HEK293 (cell line): ENCODE measurements around the gene CRYBG1.

Experiments
- CTCF ChIA-PET: fragments of 350-600 bp; formaldehyde crosslinking; extraction: SDS; loops from one replicate; lab custom pipeline; 2021; ENCODE audit warnings: antibody characterized with exemption; lab: Yijun Ruan, JAX
- POLR2A ChIA-PET: fragments of 300-600 bp; formaldehyde crosslinking; extraction: SDS; loops from one replicate; lab custom pipeline; 2020; ENCODE audit warnings: antibody characterized with exemption, inconsistent platforms; lab: Yijun Ruan, JAX
- H3K27ac ChIP-seq: fragments of 200-500 bp; sonication (Bioruptor generic); 2 replicates; pipeline ENCODE4 v1.5.1; 2014; ENCODE audit warnings: low read depth, low read length, control low read depth, inconsistent platforms; ENCODE audit errors: extremely low read depth
- H3K36me3 ChIP-seq, 2 experiments: fragments of 200-500 bp in 1 of 2; sonication (Bioruptor generic) in 1 of 2; 1 replicate in 1 of 2; 2 replicates in 1 of 2; pipeline ENCODE4 v1.5.1; 2014 to 2017; ENCODE audit warnings: inconsistent platforms in 2 of 2, low read length in 2 of 2; ENCODE audit not compliant: control insufficient read depth in 2 of 2, insufficient read depth in 1 of 2
- H3K4me1 ChIP-seq: fragments of 200-500 bp; sonication (Bioruptor generic); 2 replicates; pipeline ENCODE4 v1.5.1; 2014; ENCODE audit warnings: mild to moderate bottlenecking, low read length, inconsistent platforms; ENCODE audit not compliant: control insufficient read depth, insufficient read depth
- H3K4me3 ChIP-seq: 2 replicates; pipeline ENCODE4 v1.5.1; 2011; ENCODE audit warnings: low read depth, mild to moderate bottlenecking, control low read depth, low read length, moderate library complexity
- H3K9me3 ChIP-seq: fragments of 200-500 bp; sonication (Bioruptor generic); 2 replicates; pipeline ENCODE4 v1.5.1; 2014; ENCODE audit warnings: low read depth, low read length, inconsistent platforms; ENCODE audit not compliant: control insufficient read depth, insufficient read depth
- HOXC10 ChIP-seq: sonication (generic); formaldehyde crosslinking; IDR thresholded peaks from 2 replicates; pipeline ENCODE4 v1.8.1; 2023; ENCODE audit warnings: mild to moderate bottlenecking, missing genetic modification reagents
- KLF10 ChIP-seq: fragments of 450-650 bp; IDR thresholded peaks from 2 replicates; pipeline ENCODE4 v1.5.1; 2018; ENCODE audit warnings: missing biosample characterization, mild to moderate bottlenecking, missing genetic modification characterization
- ZBTB17 ChIP-seq: fragments of 450-650 bp; formaldehyde crosslinking; IDR thresholded peaks from 2 replicates; pipeline ENCODE4 v1.5.1; 2016; ENCODE audit warnings: missing biosample characterization, missing genetic modification characterization
- ZFHX2 ChIP-seq: fragments of 450-650 bp; formaldehyde crosslinking; conservative IDR thresholded peaks from 2 replicates; pipeline ENCODE4 v1.5.1; 2016; ENCODE audit warnings: missing biosample characterization, missing genetic modification characterization
- ZFP3 ChIP-seq: fragments of 450-650 bp; formaldehyde crosslinking; IDR thresholded peaks from 2 replicates; pipeline ENCODE4 v1.5.1; 2016; ENCODE audit warnings: low read depth, missing biosample characterization, missing genetic modification characterization
- ZFP41 ChIP-seq: fragments of 450-650 bp; formaldehyde crosslinking; IDR thresholded peaks from 2 replicates; pipeline ENCODE4 v1.5.1; 2016; ENCODE audit warnings: missing biosample characterization, missing genetic modification characterization, borderline replicate concordance
- ZFP69B ChIP-seq: fragments of 450-650 bp; formaldehyde crosslinking; IDR thresholded peaks from 2 replicates; pipeline ENCODE4 v1.5.1; 2016; ENCODE audit warnings: missing biosample characterization, missing genetic modification characterization
- ZNF146 ChIP-seq: fragments of 450-650 bp; formaldehyde crosslinking; IDR thresholded peaks from 2 replicates; pipeline ENCODE4 v1.5.1; 2016; ENCODE audit warnings: missing biosample characterization, missing genetic modification characterization
- ZNF426 ChIP-seq: fragments of 450-650 bp; formaldehyde crosslinking; IDR thresholded peaks from 2 replicates; pipeline ENCODE4 v1.5.1; 2017; ENCODE audit warnings: missing biosample characterization, missing genetic modification characterization, mild to moderate bottlenecking, inconsistent platforms, moderate library complexity
- ZNF501 ChIP-seq: fragments of 450-650 bp; formaldehyde crosslinking; IDR thresholded peaks from 2 replicates; pipeline ENCODE4 v1.5.1; 2016; ENCODE audit warnings: missing biosample characterization, missing genetic modification characterization
- ZNF530 ChIP-seq: fragments of 450-650 bp; formaldehyde crosslinking; IDR thresholded peaks from 2 replicates; pipeline ENCODE4 v1.5.1; 2016; ENCODE audit warnings: low read depth, missing biosample characterization, missing genetic modification characterization
- ZNF549 ChIP-seq: fragments of 450-650 bp; IDR thresholded peaks from 2 replicates; pipeline ENCODE4 v1.5.1; 2018; ENCODE audit warnings: missing biosample characterization, missing genetic modification characterization, mild to moderate bottlenecking, inconsistent platforms, moderate library complexity
- ZNF561 ChIP-seq: fragments of 450-650 bp; IDR thresholded peaks from 2 replicates; pipeline ENCODE4 v1.5.1; 2018; ENCODE audit warnings: missing biosample characterization, missing genetic modification characterization, borderline replicate concordance
- ZNF777 ChIP-seq: fragments of 450-650 bp; formaldehyde crosslinking; IDR thresholded peaks from 2 replicates; pipeline ENCODE4 v1.5.1; 2017; ENCODE audit warnings: missing biosample characterization, missing genetic modification characterization, borderline replicate concordance
- ZNF837 ChIP-seq: fragments of 450-650 bp; formaldehyde crosslinking; IDR thresholded peaks from 2 replicates; pipeline ENCODE4 v1.5.1; 2016; ENCODE audit warnings: missing biosample characterization, missing genetic modification characterization
- ZSCAN30 ChIP-seq: fragments of 450-650 bp; IDR thresholded peaks from 2 replicates; pipeline ENCODE4 v1.5.1; 2018; ENCODE audit warnings: missing biosample characterization, mild to moderate bottlenecking, missing genetic modification characterization, moderate library complexity
- TF ChIP-seq, protein P1 (sequence below): fragments of 450-650 bp; formaldehyde crosslinking; IDR thresholded peaks from 2 replicates; pipeline ENCODE4 v1.5.1; 2016; ENCODE audit warnings: missing biosample characterization, missing genetic modification characterization
- TF ChIP-seq, protein P2 (sequence below): fragments of 450-650 bp; formaldehyde crosslinking; IDR thresholded peaks from 2 replicates; pipeline ENCODE4 v1.5.1; 2017; ENCODE audit warnings: missing biosample characterization, missing genetic modification characterization
- TF ChIP-seq, protein P3 (sequence below): fragments of 450-650 bp; formaldehyde crosslinking; IDR thresholded peaks from 2 replicates; pipeline ENCODE4; 2016; ENCODE audit warnings: missing biosample characterization, missing genetic modification characterization
- TF ChIP-seq, protein P4 (sequence below): fragments of 450-650 bp; IDR thresholded peaks from 2 replicates; pipeline ENCODE4 v1.5.1; 2018; ENCODE audit warnings: missing biosample characterization, missing genetic modification characterization
- TF ChIP-seq, protein P5 (sequence below): fragments of 450-650 bp; formaldehyde crosslinking; IDR thresholded peaks from 2 replicates; pipeline ENCODE4 v1.5.1; 2017; ENCODE audit warnings: missing biosample characterization, missing genetic modification characterization

The CRYBG1 gene

DNA sequence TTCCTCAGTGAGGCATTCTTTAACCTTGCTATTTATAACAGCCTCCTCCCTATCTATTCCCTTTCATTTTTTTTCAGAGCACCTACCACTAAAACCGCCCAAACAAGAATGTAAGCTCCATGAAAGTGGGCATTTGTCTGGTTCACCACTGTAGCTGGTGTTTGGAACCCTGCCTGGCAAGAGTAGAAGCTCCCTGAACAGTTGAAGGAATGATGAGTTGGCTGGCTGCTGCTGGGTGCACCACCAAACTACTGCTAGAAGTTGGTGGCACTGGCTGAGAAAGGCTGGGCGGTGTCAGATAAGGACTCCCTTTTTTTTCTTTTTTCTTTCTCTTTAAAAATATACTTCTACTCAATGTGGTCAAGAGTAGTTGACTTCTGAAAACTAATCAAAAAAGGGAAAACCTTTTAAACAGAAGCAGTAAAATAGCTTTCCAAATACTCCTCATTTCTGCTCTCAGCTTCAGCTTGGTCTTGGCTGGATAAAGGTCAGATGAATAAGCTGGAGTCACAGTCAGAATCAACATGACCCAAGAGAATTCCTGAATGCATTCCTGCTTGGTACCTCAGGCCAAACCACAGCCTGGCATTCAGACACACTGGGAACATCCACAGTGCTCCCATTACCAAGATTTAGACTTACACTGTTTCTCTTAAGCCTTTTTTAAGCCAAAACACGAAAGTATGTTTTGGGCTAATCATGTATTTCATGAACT, 230.8 kb downstream of the CRYBG1 start:
- no peak for TF ChIP-seq ZBTB17 (tag by site-specific recombination)
- no peak for TF ChIP-seq ZNF501
- TF ChIP-seq, protein P1, sequence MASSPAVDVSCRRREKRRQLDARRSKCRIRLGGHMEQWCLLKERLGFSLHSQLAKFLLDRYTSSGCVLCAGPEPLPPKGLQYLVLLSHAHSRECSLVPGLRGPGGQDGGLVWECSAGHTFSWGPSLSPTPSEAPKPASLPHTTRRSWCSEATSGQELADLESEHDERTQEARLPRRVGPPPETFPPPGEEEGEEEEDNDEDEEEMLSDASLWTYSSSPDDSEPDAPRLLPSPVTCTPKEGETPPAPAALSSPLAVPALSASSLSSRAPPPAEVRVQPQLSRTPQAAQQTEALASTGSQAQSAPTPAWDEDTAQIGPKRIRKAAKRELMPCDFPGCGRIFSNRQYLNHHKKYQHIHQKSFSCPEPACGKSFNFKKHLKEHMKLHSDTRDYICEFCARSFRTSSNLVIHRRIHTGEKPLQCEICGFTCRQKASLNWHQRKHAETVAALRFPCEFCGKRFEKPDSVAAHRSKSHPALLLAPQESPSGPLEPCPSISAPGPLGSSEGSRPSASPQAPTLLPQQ (tag by site-specific recombination) = no peak
- no peak for TF ChIP-seq ZFP3 (tag by site-specific recombination)
- TF ChIP-seq, protein P2, sequence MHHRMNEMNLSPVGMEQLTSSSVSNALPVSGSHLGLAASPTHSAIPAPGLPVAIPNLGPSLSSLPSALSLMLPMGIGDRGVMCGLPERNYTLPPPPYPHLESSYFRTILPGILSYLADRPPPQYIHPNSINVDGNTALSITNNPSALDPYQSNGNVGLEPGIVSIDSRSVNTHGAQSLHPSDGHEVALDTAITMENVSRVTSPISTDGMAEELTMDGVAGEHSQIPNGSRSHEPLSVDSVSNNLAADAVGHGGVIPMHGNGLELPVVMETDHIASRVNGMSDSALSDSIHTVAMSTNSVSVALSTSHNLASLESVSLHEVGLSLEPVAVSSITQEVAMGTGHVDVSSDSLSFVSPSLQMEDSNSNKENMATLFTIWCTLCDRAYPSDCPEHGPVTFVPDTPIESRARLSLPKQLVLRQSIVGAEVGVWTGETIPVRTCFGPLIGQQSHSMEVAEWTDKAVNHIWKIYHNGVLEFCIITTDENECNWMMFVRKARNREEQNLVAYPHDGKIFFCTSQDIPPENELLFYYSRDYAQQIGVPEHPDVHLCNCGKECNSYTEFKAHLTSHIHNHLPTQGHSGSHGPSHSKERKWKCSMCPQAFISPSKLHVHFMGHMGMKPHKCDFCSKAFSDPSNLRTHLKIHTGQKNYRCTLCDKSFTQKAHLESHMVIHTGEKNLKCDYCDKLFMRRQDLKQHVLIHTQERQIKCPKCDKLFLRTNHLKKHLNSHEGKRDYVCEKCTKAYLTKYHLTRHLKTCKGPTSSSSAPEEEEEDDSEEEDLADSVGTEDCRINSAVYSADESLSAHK (tag by site-specific recombination) = no peak
- TF ChIP-seq ZNF530 (tag by site-specific recombination) = no peak
- no peak for TF ChIP-seq ZNF549 (tag by site-specific recombination)
- TF ChIP-seq KLF10 (tag by site-specific recombination) = no peak
- TF ChIP-seq, protein P3, sequence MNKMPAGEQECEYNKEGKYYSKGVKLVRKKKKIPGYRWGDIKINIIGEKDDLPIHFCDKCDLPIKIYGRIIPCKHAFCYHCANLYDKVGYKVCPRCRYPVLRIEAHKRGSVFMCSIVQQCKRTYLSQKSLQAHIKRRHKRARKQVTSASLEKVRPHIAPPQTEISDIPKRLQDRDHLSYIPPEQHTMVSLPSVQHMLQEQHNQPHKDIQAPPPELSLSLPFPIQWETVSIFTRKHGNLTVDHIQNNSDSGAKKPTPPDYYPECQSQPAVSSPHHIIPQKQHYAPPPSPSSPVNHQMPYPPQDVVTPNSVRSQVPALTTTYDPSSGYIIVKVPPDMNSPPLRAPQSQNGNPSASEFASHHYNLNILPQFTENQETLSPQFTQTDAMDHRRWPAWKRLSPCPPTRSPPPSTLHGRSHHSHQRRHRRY (tag by site-specific recombination) = no peak
- no peak for TF ChIP-seq ZNF777 (tag by site-specific recombination)
- TF ChIP-seq ZNF426 = no peak
- no peak for TF ChIP-seq ZFHX2
- no peak for TF ChIP-seq ZNF561
- no peak for TF ChIP-seq ZNF837 (tag by site-specific recombination)
- TF ChIP-seq ZFP69B (tag by site-specific recombination) = no peak
- TF ChIP-seq ZSCAN30 = no peak
- TF ChIP-seq, protein P4, sequence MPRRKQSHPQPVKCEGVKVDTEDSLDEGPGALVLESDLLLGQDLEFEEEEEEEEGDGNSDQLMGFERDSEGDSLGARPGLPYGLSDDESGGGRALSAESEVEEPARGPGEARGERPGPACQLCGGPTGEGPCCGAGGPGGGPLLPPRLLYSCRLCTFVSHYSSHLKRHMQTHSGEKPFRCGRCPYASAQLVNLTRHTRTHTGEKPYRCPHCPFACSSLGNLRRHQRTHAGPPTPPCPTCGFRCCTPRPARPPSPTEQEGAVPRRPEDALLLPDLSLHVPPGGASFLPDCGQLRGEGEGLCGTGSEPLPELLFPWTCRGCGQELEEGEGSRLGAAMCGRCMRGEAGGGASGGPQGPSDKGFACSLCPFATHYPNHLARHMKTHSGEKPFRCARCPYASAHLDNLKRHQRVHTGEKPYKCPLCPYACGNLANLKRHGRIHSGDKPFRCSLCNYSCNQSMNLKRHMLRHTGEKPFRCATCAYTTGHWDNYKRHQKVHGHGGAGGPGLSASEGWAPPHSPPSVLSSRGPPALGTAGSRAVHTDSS (tag by site-specific recombination) = no peak
- TF ChIP-seq ZFP41 (tag by site-specific recombination) = no peak
- POLR2A ChIA-PET = interaction anchor here (0.6 kb wide), 1 partner anchor 37 kb away, joined by 3 read pairs; no protein-coding TSS in a partner anchor
- Histone ChIP-seq H3K4me3 (no peak overlapping the region), H3K9me3 (no peaks in the 10 kb centered on the region), H3K4me1 (no peaks in the 10 kb centered on the region), H3K36me3 (peaks cover 0 to 32% of the 10 kb centered on the region in 2 experiments; a peak in 2 of 3 replicates), H3K27ac (no peak overlapping the region)
- CTCF ChIA-PET = interaction anchor here (0.6 to 0.7 kb wide), 2 partner anchors 15 to 102 kb away, joined by 3 read pairs; no protein-coding TSS in a partner anchor

DNA sequence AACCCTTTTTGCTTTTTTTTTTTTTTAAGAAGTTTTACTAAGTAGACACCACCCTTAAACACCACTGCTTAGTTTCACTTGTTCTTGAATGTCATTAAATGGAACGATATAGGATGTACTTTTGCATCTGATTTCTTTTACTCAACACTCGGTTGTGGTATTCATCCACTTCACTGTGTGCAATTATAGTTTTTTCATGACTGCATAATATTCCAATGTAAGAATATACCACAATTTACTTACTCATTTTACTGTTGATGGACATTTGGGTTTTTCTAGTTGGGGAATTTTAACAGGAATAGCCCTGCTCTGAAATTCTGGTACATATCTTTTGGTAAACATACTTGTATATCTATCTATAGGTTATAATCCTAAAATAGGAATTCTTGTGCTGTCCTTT, 238.9 kb downstream of the CRYBG1 start:
- Histone ChIP-seq H3K36me3 (peaks cover 0 to 3% of the 10 kb centered on the region in 2 experiments; a peak in 1 of 3 replicates), H3K4me1 (peaks cover 6% of the 10 kb centered on the region; the same call in 1 of the 2 replicates), H3K4me3 (no peak overlapping the region), H3K9me3 (no peaks in the 10 kb centered on the region), H3K27ac (no peak overlapping the region)
- ChIA-PET CTCF (interaction anchor here (0.8 kb wide), 1 partner anchor 10 kb away, joined by 5 read pairs; no protein-coding TSS in a partner anchor), POLR2A (no interaction called here)
- TF ChIP-seq HOXC10 (CRISPR knock-in tag) (no peak), ZNF146 (tag by site-specific recombination) (peak; percentile 61)
- TF ChIP-seq, protein P5, sequence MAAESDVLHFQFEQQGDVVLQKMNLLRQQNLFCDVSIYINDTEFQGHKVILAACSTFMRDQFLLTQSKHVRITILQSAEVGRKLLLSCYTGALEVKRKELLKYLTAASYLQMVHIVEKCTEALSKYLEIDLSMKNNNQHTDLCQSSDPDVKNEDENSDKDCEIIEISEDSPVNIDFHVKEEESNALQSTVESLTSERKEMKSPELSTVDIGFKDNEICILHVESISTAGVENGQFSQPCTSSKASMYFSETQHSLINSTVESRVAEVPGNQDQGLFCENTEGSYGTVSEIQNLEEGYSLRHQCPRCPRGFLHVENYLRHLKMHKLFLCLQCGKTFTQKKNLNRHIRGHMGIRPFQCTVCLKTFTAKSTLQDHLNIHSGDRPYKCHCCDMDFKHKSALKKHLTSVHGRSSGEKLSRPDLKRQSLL = no peak
